ENCODE measurements around the gene CDC7.

GRCh38 chr1:91513160-91513559 is 12.5 kb downstream of the CDC7 start:
- TF ChIP-seq POLR2A (IDR thresholded peaks at IDR 0.05; ENCODE audit: low read depth), result no peak
- TF ChIP-seq CTCF (IDR thresholded peaks at IDR 0.05), result peak; percentile 46 to 62 (median 61)
- TF ChIP-seq POLR2AphosphoS5 (IDR thresholded peaks at IDR 0.05), result no peak

All from esophagus muscularis mucosa (tissue), 3 donors.